ENCODE data around the gene ADAMTS2. TPM values are rescaled to one million over a fixed set of nuclear protein-coding genes. Genes with fewer than 3 reads are reported as not detected.

Gene ADAMTS2
- total and polyA plus RNA-seq, 2 of the 4 experiments (the other 2 are of a cell fraction), result 19.0 to 58.8 TPM

DNA sequence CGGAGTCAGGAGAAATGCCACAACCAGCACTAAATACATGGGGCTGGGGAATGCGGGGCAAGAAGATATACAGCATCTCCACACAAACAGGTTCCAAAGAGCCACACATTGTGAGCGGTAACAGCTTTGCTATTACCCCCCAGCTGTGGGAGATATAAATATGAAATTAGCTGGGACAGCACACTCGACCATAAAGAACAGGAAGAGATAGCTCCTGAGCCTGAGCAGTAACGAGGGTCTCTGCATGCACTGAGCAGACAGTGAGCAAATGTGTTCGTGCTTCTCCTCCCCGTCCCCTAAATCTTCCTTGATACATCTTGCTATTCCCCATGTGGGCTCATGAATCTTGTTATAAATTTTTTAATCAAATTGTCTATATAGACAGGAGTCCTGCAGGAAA, 53.1 kb downstream of the ADAMTS2 start:
- H3K14ac ChIP-seq (replicated peaks; ENCODE audit: low read depth, low read length), result no peak overlapping the region
- ATAC-seq (ENCODE audit: low read depth) (no peak), DNase-seq (no peak)
- POLR2A ChIA-PET (ENCODE audit: unreplicated experiment), result no interaction called here
- no peak overlapping the region for H2BK5ac ChIP-seq (ENCODE audit: low read depth, low read length, poor library complexity, severe bottlenecking)
- peaks cover 6% of the 10 kb centered on the region; the same call in 1 of the 2 replicates for H3K9me1 ChIP-seq (ENCODE audit: insufficient read depth, low read length)
- H3K79me1 ChIP-seq (ENCODE audit: low read depth in 1 of 2, low read length in 2 of 2), result peaks cover 27 to 77% of the 10 kb centered on the region in 2 experiments
- no CpG with 5 or more reads among the region's 7 CpGs for WGBS, 2 experiments (ENCODE audit: extremely low coverage in 2 of 2, insufficient read length in 1 of 2)
- no peak overlapping the region for H2AFZ ChIP-seq (replicated peaks; ENCODE audit: low read length, poor library complexity)
- H3K4me2 ChIP-seq (ENCODE audit: low read depth, low read length), result no peak overlapping the region
- no peak overlapping the region for H2AK5ac ChIP-seq (ENCODE audit: low read depth, low read length)
- BruUV-seq (replicated peaks), result no TSS peak
- no peak overlapping the region for H3K4ac ChIP-seq (ENCODE audit: low read depth, low read length)
- intact Hi-C loops (cut with micrococcal nuclease) (no loop called here), in situ Hi-C loops (cut with MboI; ENCODE audit: low sequenced_read_pairs) (no loop called here), dilution Hi-C loops (cut with HindIII; ENCODE audit: low sequenced_read_pairs, unreplicated experiment) (no loop called here)
- H3K4me3 ChIP-seq (ENCODE audit: insufficient read depth, low read depth, low read length), result no peak overlapping the region
- no peaks in the 10 kb centered on the region for H3K27me3 ChIP-seq (ENCODE audit: control insufficient read depth, insufficient read depth, low read length)
- H3K36me3 ChIP-seq (ENCODE audit: control insufficient read depth, insufficient read depth, low read length), result peaks cover 2% of the 10 kb centered on the region; the same call in 1 of the 2 replicates
- H3K56ac ChIP-seq (ENCODE audit: extremely low read depth, insufficient read depth, low read length), result no peak overlapping the region
- CTCF ChIA-PET, result no interaction called here
- H3K18ac ChIP-seq (ENCODE audit: low read depth, low read length), result no peak overlapping the region
- peaks cover 7% of the 10 kb centered on the region for H4K20me1 ChIP-seq (ENCODE audit: insufficient read depth, low read length)
- H4K5ac ChIP-seq (ENCODE audit: low read depth, low read length), result no peak overlapping the region
- H3K9ac ChIP-seq (ENCODE audit: low read depth, low read length), result no peak overlapping the region
- H3K4me1 ChIP-seq (ENCODE audit: control insufficient read depth, insufficient read depth, low read length), result peaks cover 11% of the 10 kb centered on the region
- no peak overlapping the region for H2BK20ac ChIP-seq (ENCODE audit: low read depth, low read length)
- no peak overlapping the region for H2AK9ac ChIP-seq (replicated peaks; ENCODE audit: low read depth, low read length, poor library complexity)
- H2BK15ac ChIP-seq (ENCODE audit: low read depth, low read length), result no peak overlapping the region
- no peak overlapping the region for H3K27ac ChIP-seq (ENCODE audit: insufficient read depth, low read length)
- no peak overlapping the region for H4K8ac ChIP-seq (ENCODE audit: low read depth in 2 of 2, low read length in 2 of 2)
- H4K91ac ChIP-seq (ENCODE audit: insufficient read depth, low read depth, low read length), result no peak overlapping the region
- no peak for TF ChIP-seq FOS (IDR thresholded peaks at IDR 0.05; ENCODE audit: low read depth, low read length)
- TF ChIP-seq RCOR1 (IDR thresholded peaks at IDR 0.05; ENCODE audit: insufficient replicate concordance, low read length), result no peak
- TF ChIP-seq ELK1 (IDR thresholded peaks at IDR 0.05; ENCODE audit: borderline replicate concordance, low read depth, low read length), result no peak
- no peak for TF ChIP-seq RFX5 (IDR thresholded peaks at IDR 0.05; ENCODE audit: low read depth, low read length)
- TF ChIP-seq USF2 (IDR thresholded peaks at IDR 0.05; ENCODE audit: low read depth, low read length), result no peak
- TF ChIP-seq NFE2L2 (IDR thresholded peaks at IDR 0.05; ENCODE audit: low read depth, low read length), result no peak
- TF ChIP-seq BHLHE40 (IDR thresholded peaks at IDR 0.05; ENCODE audit: low read depth, low read length), result no peak
- no peak for TF ChIP-seq CHD1 (IDR thresholded peaks at IDR 0.05; ENCODE audit: low read depth, low read length)
- TF ChIP-seq MAZ (IDR thresholded peaks at IDR 0.05; ENCODE audit: borderline replicate concordance, low read depth, low read length), result no peak
- no peaks in the 10 kb centered on the region for H3K9me3 ChIP-seq (ENCODE audit: control insufficient read depth, insufficient read depth, low read length)
- peak overlapping the region; percentile 14; the same call in 1 of the 2 replicates for H3K23ac ChIP-seq (ENCODE audit: low read depth, low read length)
- H2BK120ac ChIP-seq (ENCODE audit: low read depth, low read length), result no peak overlapping the region
